ENCODE results near the gene IMMT.
"Not testable (repeated sequence)": the region's sequence is repeated elsewhere in the genome, so short reads cannot be mapped to it uniquely, and the experiment has no call there.

- not testable (repeated sequence) for TF ChIP-seq SPI1, POLR2A, TAF1 (IDR thresholded peaks at IDR 0.05; ENCODE audit: low read depth, low read length)
Observed at GRCh38 chr2:86228574-86228973, 33.3 kb upstream of the IMMT start.

Data from GM12891 (cell line).